ENCODE data around the gene FARS2.

FARS2 gene

GRCh38 chr6:5425797-5426196 lies 164.5 kb downstream of the FARS2 start:
- no peak for DNase-seq (ENCODE audit: low read depth)

- no peak for DNase-seq (ENCODE audit: low read depth)
These were observed 166.3 kb downstream of the FARS2 start for GRCh38 chr6:5427586-5427985.

GRCh38 chr6:5433324-5433723 lies 172.0 kb downstream of the FARS2 start:
- no peak for DNase-seq (ENCODE audit: low read depth)

GRCh38 chr6:5435449-5435848 lies 174.1 kb downstream of the FARS2 start:
- no peak for DNase-seq (ENCODE audit: low read depth)

- no peak for DNase-seq (ENCODE audit: low read depth)
These were observed 177.7 kb downstream of the FARS2 start for GRCh38 chr6:5438922-5439584.

GRCh38 chr6:5439749-5440148 lies 178.4 kb downstream of the FARS2 start:
- DNase-seq (ENCODE audit: low read depth), result no peak

GRCh38 chr6:5442319-5442718 lies 181.0 kb downstream of the FARS2 start:
- DNase-seq (ENCODE audit: low read depth), result no peak

- DNase-seq (ENCODE audit: low read depth), result no peak
These were observed 181.6 kb downstream of the FARS2 start for GRCh38 chr6:5442916-5443315.

- no peak for DNase-seq (ENCODE audit: low read depth)
These were observed 182.2 kb downstream of the FARS2 start for GRCh38 chr6:5443491-5443890.

GRCh38 chr6:5446362-5447075 lies 185.2 kb downstream of the FARS2 start:
- DNase-seq (ENCODE audit: low read depth), result no peak

GRCh38 chr6:5447921-5448320 lies 186.6 kb downstream of the FARS2 start:
- no peak for DNase-seq (ENCODE audit: low read depth)

- no peak for DNase-seq (ENCODE audit: low read depth)
These were observed 188.8 kb downstream of the FARS2 start for GRCh38 chr6:5450073-5450472.

GRCh38 chr6:5453546-5453945 lies 192.2 kb downstream of the FARS2 start:
- DNase-seq (ENCODE audit: low read depth), result no peak

GRCh38 chr6:5455142-5455541 lies 193.8 kb downstream of the FARS2 start:
- DNase-seq (ENCODE audit: low read depth), result no peak

- DNase-seq (ENCODE audit: low read depth), result no peak
These were observed 195.7 kb downstream of the FARS2 start for GRCh38 chr6:5457041-5457440.

GRCh38 chr6:5457983-5458683 lies 196.8 kb downstream of the FARS2 start:
- DNase-seq (ENCODE audit: low read depth), result no peak

GRCh38 chr6:5459346-5459745 lies 198.0 kb downstream of the FARS2 start:
- no peak for DNase-seq (ENCODE audit: low read depth)

GRCh38 chr6:5461365-5461764 lies 200.1 kb downstream of the FARS2 start:
- no peak for DNase-seq (ENCODE audit: low read depth)

- DNase-seq (ENCODE audit: low read depth), result no peak
These were observed 201.5 kb downstream of the FARS2 start for GRCh38 chr6:5462856-5463255.

GRCh38 chr6:5463690-5464089 lies 202.4 kb downstream of the FARS2 start:
- no peak for DNase-seq (ENCODE audit: low read depth)

GRCh38 chr6:5464099-5464885 lies 203.0 kb downstream of the FARS2 start:
- no peak for DNase-seq (ENCODE audit: low read depth)
